DMS153 treated with DMSO at 0.1 percent for 48 hours (cell line): Measurements from ENCODE around the gene KRTAP4-11.
"Not testable (repeated sequence)": the region's sequence is repeated elsewhere in the genome, so short reads cannot be mapped to it uniquely, and the experiment has no call there.

Experiments
- DNase-seq: peaks from one replicate; lab custom pipeline; 2025; ENCODE audit not compliant: unreplicated experiment; lab: John Stamatoyannopoulos, UW

KRTAP4-11 gene

GRCh38 chr17:41125064-41125463 is 6.9 kb upstream of the KRTAP4-11 start:
- no peak for DNase-seq

DNA sequence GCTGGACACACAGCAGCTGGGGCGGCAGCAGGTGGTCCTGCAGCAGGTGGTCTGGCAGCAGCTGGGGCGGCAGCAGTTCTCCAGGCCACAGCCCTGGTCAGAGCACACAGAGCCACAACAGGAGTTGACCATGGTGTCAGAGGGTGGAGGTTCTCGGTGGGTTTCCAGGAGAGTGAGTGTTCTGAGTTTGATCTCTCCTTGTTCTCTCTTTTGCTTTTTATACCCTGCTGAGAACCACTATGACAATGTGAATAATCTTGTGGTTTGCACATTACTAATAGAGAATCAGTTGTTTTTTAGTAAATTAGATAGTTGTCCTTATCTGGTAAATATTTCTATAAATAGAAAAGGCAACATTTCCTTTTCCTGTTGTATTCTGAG is 5.8 kb upstream of the KRTAP4-11 start, which contains the start of gene KRTAP4-12:
Gene KRTAP4-12 (minus strand): TSS at position 192 of the 381 bp plus-strand sequence. CDS start 60 bp downstream, at position 132.
- not testable (repeated sequence) for DNase-seq

DNA sequence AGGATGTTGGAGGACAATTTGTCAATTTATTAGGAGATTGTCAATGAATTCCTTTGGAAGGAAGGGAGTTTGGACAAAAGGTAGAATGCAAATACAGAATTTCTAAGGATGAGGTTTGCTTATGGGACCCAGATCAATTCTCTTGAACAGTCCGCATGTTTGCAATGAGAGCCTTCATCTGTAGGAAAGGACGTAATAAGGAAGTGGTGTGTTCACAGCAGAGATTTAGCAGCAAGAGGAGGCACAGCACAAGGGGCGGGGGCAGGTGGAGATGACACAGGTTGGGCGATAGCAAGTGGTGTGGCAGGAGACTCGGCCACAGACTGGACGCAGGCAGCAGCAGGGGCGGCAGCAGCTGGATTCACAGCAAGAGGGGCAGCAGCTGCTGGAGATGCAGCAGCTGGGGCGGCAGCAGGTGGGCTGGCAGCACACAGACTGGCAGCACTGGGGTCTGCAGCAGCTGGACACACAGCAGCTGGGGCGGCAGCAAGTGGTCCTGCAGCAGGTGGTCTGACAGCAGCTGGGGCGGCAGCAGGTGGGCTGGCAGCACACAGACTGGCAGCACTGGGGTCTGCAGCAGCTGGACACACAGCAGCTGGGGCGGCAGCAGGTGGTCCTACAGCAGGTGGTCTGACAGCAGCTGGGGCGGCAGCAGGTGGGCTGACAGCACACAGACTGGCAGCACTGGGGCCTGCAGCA is 5.3 kb upstream of the KRTAP4-11 start:
- DNase-seq: not testable (repeated sequence)

DNA sequence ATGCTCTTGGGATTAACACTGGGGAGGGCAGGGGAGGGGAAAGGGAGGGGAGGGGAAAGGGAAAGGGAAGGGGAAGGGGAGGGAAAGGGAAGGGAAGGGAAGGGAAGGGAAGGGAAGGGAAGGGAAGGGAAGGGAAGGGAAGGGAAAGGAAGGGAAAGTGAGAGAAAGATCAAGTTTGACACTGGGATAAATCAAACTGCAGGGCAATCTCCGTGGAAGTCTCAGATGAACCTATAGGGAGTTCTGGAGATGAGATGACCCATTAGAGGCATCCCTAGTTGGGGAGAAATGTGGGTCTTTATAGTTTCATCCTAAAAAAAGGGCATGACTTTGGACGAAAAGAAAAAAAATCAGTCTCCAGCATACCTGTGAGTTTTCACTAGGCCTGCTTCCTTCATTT is 3.6 kb upstream of the KRTAP4-11 start:
- no peak for DNase-seq

GRCh38 chr17:41119696-41120690 is 1.8 kb upstream of the KRTAP4-11 start:
- not testable (repeated sequence) for DNase-seq

- DNase-seq: no peak
Measured at GRCh38 chr17:41118721-41119120, 548 bp upstream of the KRTAP4-11 start.

- DNase-seq: no peak
Measured at GRCh38 chr17:41116297-41116696, 1.9 kb downstream of the KRTAP4-11 start.

- no peak for DNase-seq
Measured at GRCh38 chr17:41111151-41111885, 6.9 kb downstream of the KRTAP4-11 start.

GRCh38 chr17:41108728-41109386 is 9.3 kb downstream of the KRTAP4-11 start:
- not testable (repeated sequence) for DNase-seq

DNA sequence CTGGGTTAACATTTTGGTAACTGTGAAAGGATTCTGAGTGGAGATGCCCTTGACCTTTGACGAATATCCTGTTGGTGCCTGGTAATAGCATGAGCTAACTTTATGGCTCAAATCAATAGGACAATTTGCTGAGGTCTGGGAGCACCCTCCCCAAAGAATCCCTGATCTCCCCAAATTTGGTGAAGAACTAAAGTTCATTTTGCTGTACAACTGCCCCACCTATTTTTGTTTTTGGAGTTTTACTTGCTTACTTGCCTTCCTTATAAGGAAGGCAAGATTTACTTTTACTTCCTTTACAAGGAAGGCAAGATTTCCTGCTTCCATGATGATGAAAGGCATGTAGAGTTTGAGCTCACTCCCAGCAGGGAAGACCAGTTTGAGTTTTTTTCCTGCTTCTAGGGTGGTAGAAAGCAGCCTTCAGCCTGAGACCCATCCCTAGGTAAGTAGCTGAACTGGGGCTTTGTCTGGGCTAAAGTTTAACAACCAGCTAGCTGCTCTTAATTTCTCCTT is 10.2 kb downstream of the KRTAP4-11 start:
- DNase-seq: no peak

DNA sequence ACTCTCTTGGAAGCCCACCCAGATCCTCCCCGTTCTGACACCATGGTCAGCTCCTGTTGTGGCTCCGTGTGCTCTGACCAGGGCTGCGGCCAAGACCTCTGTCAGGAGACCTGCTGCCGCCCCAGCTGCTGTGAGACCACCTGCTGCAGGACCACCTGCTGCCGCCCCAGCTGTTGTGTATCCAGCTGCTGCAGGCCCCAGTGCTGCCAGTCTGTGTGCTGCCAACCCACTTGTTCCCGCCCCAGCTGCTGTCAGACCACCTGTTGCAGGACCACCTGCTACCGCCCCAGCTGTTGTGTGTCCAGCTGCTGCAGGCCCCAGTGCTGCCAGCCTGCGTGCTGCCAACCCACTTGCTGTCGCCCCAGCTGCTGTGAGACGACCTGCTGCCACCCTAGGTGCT is 12.8 kb downstream of the KRTAP4-11 start, which contains the start of gene KRTAP4-9:
Gene KRTAP4-9 (plus strand): TSS at position 43 of the 400 bp plus-strand sequence. CDS start 0 bp downstream, at position 43.
- DNase-seq: not testable (repeated sequence)

DNA sequence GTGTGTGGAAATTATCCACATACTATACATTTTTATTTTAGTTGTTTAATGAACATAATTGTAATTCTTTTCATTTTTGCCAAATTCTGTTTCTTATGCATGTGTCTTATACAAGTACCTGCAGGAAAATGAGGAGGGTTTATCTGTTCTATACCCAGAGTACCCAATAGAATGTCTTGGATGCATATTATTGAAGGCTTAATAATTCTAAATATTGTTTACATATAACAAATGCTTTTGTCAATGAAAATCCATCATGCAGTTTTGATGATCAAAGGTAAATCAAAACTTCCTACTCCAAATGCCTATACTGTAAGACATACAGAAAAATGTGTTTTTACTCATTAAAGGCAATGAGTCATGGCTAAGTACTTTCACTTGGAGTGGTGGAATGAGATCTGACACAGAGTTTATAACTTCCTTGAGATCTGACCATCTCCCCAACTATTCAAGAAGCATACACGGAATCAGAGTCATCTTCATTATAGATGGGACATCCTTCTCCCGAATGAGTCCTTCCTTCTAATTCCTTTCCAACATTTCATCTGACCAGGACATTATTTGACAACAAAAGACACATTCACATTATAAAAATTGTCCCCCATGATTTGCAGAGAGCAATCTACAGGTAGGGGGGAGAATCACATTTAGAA is 13.7 kb downstream of the KRTAP4-11 start:
- not testable (repeated sequence) for DNase-seq

DNA sequence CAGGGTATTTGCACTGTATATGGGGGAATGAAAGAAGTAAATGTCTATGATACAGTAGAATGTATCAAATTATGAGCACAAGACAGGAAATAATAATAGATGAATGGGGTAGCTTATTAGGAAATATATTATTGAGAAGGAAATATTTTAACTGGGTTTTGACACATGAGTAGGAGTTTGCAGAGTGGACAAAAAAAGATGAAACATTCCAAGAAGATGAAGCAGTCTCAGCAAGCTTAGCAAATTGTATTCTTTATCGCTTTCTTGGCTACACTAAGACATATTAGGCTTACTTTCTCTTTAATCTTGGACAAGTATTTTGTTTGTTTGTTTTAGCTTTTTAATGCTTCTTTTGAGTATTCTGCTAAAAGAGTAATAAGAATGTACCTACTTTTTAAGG is 14.3 kb downstream of the KRTAP4-11 start:
- no peak for DNase-seq

DNA sequence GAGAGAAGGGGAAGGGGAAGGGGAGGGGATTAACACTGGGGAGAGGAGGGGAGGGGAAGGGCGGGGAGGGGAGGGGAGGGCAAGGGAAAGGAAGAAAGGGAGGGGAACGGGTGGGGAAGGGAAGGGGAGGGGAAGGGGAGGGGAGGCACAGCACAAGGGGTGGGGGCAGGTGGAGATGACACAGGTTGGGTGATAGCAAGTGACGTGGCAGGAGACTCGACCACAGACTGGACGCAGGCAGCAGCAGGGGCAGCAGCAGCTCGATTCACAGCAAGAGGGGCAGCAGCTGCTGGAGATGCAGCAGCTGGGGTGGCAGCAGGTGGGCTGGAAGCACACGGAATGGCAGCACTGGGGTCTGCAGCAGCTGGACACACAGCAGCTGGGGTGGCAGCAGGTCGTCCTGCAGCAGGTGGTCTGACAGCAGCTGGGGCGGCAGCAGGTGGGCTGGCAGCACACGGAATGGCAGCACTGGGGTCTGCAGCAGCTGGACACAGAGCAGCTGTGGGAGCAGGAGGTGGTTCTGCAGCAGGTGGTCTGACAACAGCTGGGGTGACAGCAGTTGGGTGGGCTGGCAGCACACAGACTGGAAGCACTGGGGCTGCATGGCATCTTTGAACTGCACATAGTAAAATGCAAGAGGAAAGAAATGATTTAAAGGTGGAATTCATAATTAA is 16.4 kb downstream of the KRTAP4-11 start, which contains the start of gene KRTAP4-16:
Gene KRTAP4-16 (minus strand): TSS at position 624 of the 674 bp plus-strand sequence. CDS start 0 bp downstream, at position 624.
- no peak for DNase-seq

DNA sequence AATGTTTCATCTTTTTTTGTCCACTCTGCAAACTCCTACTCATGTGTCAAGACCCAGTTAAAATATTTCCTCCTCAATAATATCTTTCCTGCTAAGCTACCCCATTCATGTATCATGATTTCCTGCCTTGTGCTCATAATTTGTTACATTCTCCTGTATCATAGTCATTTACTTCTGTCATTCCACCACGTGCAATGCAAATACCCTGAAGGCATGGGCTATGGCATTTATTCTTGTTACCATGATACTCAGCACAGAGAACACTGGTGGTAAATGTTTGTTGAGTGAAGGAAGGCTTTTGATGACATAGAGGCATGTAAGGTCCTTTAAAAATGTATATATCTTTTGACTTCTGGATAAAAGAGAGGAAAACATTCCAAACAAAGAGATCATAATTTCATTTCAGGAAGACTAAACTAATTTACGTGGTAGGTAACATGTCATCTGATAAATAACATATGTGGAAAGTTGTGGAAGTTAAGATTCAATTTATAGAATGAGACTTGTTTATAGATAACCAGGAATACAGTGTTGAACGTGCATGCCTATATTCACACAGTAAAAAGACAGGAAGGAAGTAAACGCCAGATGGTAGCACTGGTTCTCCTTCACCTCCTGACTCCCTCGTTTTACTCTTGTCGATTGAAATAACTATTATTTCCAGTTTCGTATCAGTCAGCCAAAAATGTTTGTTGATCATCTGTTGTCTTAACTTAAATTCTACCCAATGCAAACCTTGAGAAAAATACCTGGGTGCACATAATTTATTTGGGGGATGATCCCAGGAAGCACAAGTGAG is 18.3 kb downstream of the KRTAP4-11 start:
- not testable (repeated sequence) for DNase-seq

GRCh38 chr17:41098481-41098880 is 19.7 kb downstream of the KRTAP4-11 start:
- DNase-seq: no peak

GRCh38 chr17:41098042-41098441 is 20.1 kb downstream of the KRTAP4-11 start, which contains the start of gene KRTAP4-8:
Gene KRTAP4-8, minus strand, starts transcription at chr17:41098142. Its CDS starts 58 bp downstream, at chr17:41098084.
- no peak for DNase-seq

- no peak for DNase-seq
Measured at GRCh38 chr17:41096055-41096454, 22.1 kb downstream of the KRTAP4-11 start.
